Superior temporal gyrus (tissue), 1 donor: ENCODE measurements around the gene FAM47E.
A peak's percentile ranks its signal among the peaks of the same experiment; 100 is the strongest.
"Not testable (repeated sequence)": the region's sequence is repeated elsewhere in the genome, so short reads cannot be mapped to it uniquely, and the experiment has no call there.

Source experiments
- DNase-seq: peaks from one replicate; pipeline ENCODE4 v3.0.0-alpha.2; 2016; ENCODE audit errors: extremely low spot score

FAM47E gene

GRCh38 chr4:76224171-76224570 is 27.4 kb upstream of the FAM47E start:
- DNase-seq: no peak

- no peak for DNase-seq
Observed at GRCh38 chr4:76226418-76226817, 25.1 kb upstream of the FAM47E start.

GRCh38 chr4:76232681-76233080 is 18.8 kb upstream of the FAM47E start:
- no peak for DNase-seq

GRCh38 chr4:76233083-76233482 is 18.4 kb upstream of the FAM47E start:
- no peak for DNase-seq

- no peak for DNase-seq
Observed at GRCh38 chr4:76233529-76233928, 18.0 kb upstream of the FAM47E start.

GRCh38 chr4:76233967-76234678 is 17.4 kb upstream of the FAM47E start:
- no peak for DNase-seq

GRCh38 chr4:76234679-76235044 is 16.9 kb upstream of the FAM47E start:
- DNase-seq: no peak

- DNase-seq: no peak
Observed at GRCh38 chr4:76235407-76235806, 16.1 kb upstream of the FAM47E start.

GRCh38 chr4:76235915-76236314 is 15.6 kb upstream of the FAM47E start:
- DNase-seq: no peak

GRCh38 chr4:76238236-76238635 is 13.3 kb upstream of the FAM47E start:
- peak; percentile 65 for DNase-seq

GRCh38 chr4:76238701-76239100 is 12.8 kb upstream of the FAM47E start:
- no peak for DNase-seq

- no peak for DNase-seq
Observed at GRCh38 chr4:76240236-76240635, 11.3 kb upstream of the FAM47E start.

GRCh38 chr4:76243877-76244276 is 7.6 kb upstream of the FAM47E start:
- not testable (repeated sequence) for DNase-seq

- DNase-seq: no peak
Observed at GRCh38 chr4:76246025-76246424, 5.5 kb upstream of the FAM47E start.

GRCh38 chr4:76246852-76247251 is 4.7 kb upstream of the FAM47E start:
- no peak for DNase-seq

GRCh38 chr4:76250962-76251361 is 559 bp upstream of the FAM47E start:
- DNase-seq: no peak

- no peak for DNase-seq
Observed at GRCh38 chr4:76252271-76252653, 741 bp downstream of the FAM47E start.

GRCh38 chr4:76253511-76253910 is 2.0 kb downstream of the FAM47E start:
- DNase-seq: no peak

GRCh38 chr4:76256032-76256431 is 4.5 kb downstream of the FAM47E start:
- DNase-seq: no peak

- no peak for DNase-seq
Observed at GRCh38 chr4:76256968-76257367, 5.4 kb downstream of the FAM47E start.

- DNase-seq: peak; percentile 44
Observed at GRCh38 chr4:76257824-76258223, 6.3 kb downstream of the FAM47E start.

GRCh38 chr4:76260571-76260970 is 9.1 kb downstream of the FAM47E start:
- no peak for DNase-seq

GRCh38 chr4:76265631-76266218 is 14.2 kb downstream of the FAM47E start:
- DNase-seq: no peak

GRCh38 chr4:76266627-76267026 is 15.1 kb downstream of the FAM47E start:
- DNase-seq: no peak
